ENCODE results near the gene CCDC182. TPM values are rescaled to one million over a fixed set of nuclear protein-coding genes. Genes with fewer than 3 reads are reported as not detected.

Gene CCDC182
- total and polyA plus RNA-seq, 9 of the 15 experiments (the other 6 are each of a cell fraction or from before 2014, with no cell fraction given), result not detected

DNA sequence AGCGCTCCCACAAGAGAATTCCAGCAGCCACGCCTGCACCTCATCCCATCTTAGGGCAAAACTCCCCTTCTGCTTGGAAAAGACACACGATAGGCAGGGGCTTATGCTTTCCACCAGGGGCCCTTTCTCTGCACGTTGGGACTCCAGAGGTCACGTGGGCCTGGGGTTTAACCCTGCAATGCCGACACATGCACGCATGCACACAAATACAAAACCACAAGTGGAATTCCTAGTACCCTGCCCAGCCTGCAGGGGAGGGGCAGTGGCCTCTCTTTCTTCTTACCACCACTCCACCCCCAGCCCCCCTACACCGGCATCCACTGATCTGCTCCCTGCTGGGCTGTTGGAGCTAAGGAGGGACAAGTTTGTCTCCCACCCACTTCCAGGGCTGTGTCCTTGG lies 16.8 kb upstream of the CCDC182 start:
- Histone ChIP-seq H3K27me3 (ENCODE audit: control insufficient read depth in 2 of 2, insufficient read depth in 2 of 2, low read length in 2 of 2) (peaks cover 38 to 46% of the 10 kb centered on the region in 2 experiments), H3K79me2 (ENCODE audit: control insufficient read depth, insufficient read depth, low read length) (no peaks in the 10 kb centered on the region), H3K4me2 (ENCODE audit: insufficient read depth, low read length) (no peak overlapping the region), H2AFZ (ENCODE audit: low read depth, low read length) (no peak overlapping the region), H3K4me1 (replicated peaks in 1 of 2; ENCODE audit: control insufficient read depth in 2 of 2, insufficient read depth in 2 of 2, low read length in 2 of 2) (no peaks in the 10 kb centered on the region), H3K4me3 (no peak overlapping the region), H3K9me3 (replicated peaks; ENCODE audit: control insufficient read depth, insufficient read depth, low read depth, low read length) (no peaks in the 10 kb centered on the region), H3K27ac (ENCODE audit: extremely low read depth, low read depth, low read length) (no peak overlapping the region), H3K36me3 (ENCODE audit: control insufficient read depth, insufficient read depth, low read length) (no peaks in the 10 kb centered on the region), H3K9ac (ENCODE audit: insufficient read depth in 1 of 2, low read depth in 2 of 2, low read length in 2 of 2) (no peak overlapping the region), H3K9me1 (ENCODE audit: control insufficient read depth, insufficient read depth, low read length) (no peaks in the 10 kb centered on the region), H4K20me1 (replicated peaks; ENCODE audit: control insufficient read depth, insufficient read depth, low read length) (peaks cover 7% of the 10 kb centered on the region; the same call in 1 of the 2 replicates)
- intact Hi-C loops (cut with micrococcal nuclease), result no loop called here
- ChIA-PET POLR2A (interaction anchor here (0.7 to 1.6 kb wide), 2 partner anchors 11 to 86 kb away, joined by 3 to 4 read pairs; no protein-coding TSS in a partner anchor), CTCF (ENCODE audit: low intra/inter-chr PET ratio) (no interaction called here)
- WGBS (ENCODE audit: insufficient coverage, low coverage, missing lambda C conversion rate), result 4% methylated on average over 8 of the region's 8 CpGs
- ATAC-seq (peak; percentile 54; the same call in 1 of the 3 replicates), FAIRE-seq (no peak), DNase-seq (ENCODE audit: extremely low read depth in 1 of 4, low spot score in 3 of 4) (peak in 1 of 4 experiments; percentile 11)
- in situ Hi-C loops (cut with MboI), result no loop called here
- no TSS peak for BruUV-seq (replicated peaks)
- TF ChIP-seq, protein P1, sequence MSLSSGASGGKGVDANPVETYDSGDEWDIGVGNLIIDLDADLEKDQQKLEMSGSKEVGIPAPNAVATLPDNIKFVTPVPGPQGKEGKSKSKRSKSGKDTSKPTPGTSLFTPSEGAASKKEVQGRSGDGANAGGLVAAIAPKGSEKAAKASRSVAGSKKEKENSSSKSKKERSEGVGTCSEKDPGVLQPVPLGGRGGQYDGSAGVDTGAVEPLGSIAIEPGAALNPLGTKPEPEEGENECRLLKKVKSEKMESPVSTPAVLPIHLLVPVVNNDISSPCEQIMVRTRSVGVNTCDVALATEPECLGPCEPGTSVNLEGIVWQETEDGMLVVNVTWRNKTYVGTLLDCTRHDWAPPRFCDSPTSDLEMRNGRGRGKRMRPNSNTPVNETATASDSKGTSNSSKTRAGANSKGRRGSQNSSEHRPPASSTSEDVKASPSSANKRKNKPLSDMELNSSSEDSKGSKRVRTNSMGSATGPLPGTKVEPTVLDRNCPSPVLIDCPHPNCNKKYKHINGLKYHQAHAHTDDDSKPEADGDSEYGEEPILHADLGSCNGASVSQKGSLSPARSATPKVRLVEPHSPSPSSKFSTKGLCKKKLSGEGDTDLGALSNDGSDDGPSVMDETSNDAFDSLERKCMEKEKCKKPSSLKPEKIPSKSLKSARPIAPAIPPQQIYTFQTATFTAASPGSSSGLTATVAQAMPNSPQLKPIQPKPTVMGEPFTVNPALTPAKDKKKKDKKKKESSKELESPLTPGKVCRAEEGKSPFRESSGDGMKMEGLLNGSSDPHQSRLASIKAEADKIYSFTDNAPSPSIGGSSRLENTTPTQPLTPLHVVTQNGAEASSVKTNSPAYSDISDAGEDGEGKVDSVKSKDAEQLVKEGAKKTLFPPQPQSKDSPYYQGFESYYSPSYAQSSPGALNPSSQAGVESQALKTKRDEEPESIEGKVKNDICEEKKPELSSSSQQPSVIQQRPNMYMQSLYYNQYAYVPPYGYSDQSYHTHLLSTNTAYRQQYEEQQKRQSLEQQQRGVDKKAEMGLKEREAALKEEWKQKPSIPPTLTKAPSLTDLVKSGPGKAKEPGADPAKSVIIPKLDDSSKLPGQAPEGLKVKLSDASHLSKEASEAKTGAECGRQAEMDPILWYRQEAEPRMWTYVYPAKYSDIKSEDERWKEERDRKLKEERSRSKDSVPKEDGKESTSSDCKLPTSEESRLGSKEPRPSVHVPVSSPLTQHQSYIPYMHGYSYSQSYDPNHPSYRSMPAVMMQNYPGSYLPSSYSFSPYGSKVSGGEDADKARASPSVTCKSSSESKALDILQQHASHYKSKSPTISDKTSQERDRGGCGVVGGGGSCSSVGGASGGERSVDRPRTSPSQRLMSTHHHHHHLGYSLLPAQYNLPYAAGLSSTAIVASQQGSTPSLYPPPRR (CRISPR knock-in tag; IDR thresholded peaks at IDR 0.05; ENCODE audit: borderline replicate concordance), result no peak
- TF ChIP-seq RAD51 (IDR thresholded peaks at IDR 0.05; ENCODE audit: borderline replicate concordance, low read depth), result peak; percentile 65
- TF ChIP-seq FOXJ3 (CRISPR knock-in tag; IDR thresholded peaks at IDR 0.05), result no peak
- no peak for TF ChIP-seq SMARCC2 (IDR thresholded peaks at IDR 0.05; ENCODE audit: low read depth)
- TF ChIP-seq, protein P2, sequence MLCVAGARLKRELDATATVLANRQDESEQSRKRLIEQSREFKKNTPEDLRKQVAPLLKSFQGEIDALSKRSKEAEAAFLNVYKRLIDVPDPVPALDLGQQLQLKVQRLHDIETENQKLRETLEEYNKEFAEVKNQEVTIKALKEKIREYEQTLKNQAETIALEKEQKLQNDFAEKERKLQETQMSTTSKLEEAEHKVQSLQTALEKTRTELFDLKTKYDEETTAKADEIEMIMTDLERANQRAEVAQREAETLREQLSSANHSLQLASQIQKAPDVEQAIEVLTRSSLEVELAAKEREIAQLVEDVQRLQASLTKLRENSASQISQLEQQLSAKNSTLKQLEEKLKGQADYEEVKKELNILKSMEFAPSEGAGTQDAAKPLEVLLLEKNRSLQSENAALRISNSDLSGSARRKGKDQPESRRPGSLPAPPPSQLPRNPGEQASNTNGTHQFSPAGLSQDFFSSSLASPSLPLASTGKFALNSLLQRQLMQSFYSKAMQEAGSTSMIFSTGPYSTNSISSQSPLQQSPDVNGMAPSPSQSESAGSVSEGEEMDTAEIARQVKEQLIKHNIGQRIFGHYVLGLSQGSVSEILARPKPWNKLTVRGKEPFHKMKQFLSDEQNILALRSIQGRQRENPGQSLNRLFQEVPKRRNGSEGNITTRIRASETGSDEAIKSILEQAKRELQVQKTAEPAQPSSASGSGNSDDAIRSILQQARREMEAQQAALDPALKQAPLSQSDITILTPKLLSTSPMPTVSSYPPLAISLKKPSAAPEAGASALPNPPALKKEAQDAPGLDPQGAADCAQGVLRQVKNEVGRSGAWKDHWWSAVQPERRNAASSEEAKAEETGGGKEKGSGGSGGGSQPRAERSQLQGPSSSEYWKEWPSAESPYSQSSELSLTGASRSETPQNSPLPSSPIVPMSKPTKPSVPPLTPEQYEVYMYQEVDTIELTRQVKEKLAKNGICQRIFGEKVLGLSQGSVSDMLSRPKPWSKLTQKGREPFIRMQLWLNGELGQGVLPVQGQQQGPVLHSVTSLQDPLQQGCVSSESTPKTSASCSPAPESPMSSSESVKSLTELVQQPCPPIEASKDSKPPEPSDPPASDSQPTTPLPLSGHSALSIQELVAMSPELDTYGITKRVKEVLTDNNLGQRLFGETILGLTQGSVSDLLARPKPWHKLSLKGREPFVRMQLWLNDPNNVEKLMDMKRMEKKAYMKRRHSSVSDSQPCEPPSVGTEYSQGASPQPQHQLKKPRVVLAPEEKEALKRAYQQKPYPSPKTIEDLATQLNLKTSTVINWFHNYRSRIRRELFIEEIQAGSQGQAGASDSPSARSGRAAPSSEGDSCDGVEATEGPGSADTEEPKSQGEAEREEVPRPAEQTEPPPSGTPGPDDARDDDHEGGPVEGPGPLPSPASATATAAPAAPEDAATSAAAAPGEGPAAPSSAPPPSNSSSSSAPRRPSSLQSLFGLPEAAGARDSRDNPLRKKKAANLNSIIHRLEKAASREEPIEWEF (CRISPR knock-in tag; IDR thresholded peaks at IDR 0.05), result no peak
- TF ChIP-seq, protein P3, sequence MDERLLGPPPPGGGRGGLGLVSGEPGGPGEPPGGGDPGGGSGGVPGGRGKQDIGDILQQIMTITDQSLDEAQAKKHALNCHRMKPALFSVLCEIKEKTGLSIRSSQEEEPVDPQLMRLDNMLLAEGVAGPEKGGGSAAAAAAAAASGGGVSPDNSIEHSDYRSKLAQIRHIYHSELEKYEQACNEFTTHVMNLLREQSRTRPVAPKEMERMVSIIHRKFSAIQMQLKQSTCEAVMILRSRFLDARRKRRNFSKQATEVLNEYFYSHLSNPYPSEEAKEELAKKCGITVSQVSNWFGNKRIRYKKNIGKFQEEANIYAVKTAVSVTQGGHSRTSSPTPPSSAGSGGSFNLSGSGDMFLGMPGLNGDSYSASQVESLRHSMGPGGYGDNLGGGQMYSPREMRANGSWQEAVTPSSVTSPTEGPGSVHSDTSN (CRISPR knock-in tag; IDR thresholded peaks at IDR 0.05; ENCODE audit: low read depth), result no peak
- TF ChIP-seq, protein P3 (tag; conservative IDR thresholded peaks at IDR 0.05; ENCODE audit: low read depth), result no peak
- no peak for TF ChIP-seq SMAD2 (IDR thresholded peaks at IDR 0.05; ENCODE audit: low read depth, low read length)
- no peak for TF ChIP-seq MYC (IDR thresholded peaks at IDR 0.05; ENCODE audit: low read depth, low read length)
- no peak for TF ChIP-seq MYC (CRISPR knock-in tag; IDR thresholded peaks at IDR 0.05; ENCODE audit: borderline replicate concordance, low read depth)
